ENCODE measurements around the gene AICDA.

DNA sequence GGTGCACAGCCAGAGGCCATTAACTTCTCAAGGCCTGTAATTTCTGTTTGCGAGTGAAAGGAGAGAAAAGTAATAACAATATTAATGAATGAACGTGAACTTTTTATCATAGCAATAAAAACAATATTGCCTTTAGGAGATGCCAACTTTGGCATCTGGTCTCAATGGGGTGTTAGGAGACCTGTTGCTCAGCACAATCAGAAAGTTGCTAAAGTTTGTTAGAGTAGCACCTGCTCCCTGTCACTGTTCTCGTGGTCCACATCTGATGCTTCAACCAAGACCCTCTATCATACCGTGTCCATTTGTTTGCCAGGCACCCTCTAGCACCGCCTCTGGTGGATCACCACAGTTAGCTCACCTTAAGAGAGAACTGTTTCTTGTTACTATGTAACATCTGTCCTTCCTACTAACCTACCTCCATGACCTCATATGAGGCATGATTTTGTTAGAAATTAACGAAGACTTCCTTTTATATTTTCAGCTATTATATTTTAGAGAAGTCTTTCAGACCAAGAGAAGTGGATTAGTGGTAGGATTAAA, 59.5 kb downstream of the AICDA start:
- peak; percentile 38 to 42 for TF ChIP-seq CTCF (conservative IDR thresholded peaks at IDR 0.05; ENCODE audit: low read depth in 2 of 2)
- TF ChIP-seq EZH2phosphoT487 (IDR thresholded peaks at IDR 0.05; ENCODE audit: unreplicated experiment), result no peak
- no peak for TF ChIP-seq POLR2AphosphoS5 (IDR thresholded peaks at IDR 0.05; ENCODE audit: low read depth)
- TF ChIP-seq REST (IDR thresholded peaks at IDR 0.05; ENCODE audit: unreplicated experiment), result no peak
- no peak for TF ChIP-seq EZH2 (IDR thresholded peaks at IDR 0.05; ENCODE audit: low read depth, unreplicated experiment)
- no peak for TF ChIP-seq JUNB (IDR thresholded peaks at IDR 0.05; ENCODE audit: unreplicated experiment)
- TF ChIP-seq, protein P1, sequence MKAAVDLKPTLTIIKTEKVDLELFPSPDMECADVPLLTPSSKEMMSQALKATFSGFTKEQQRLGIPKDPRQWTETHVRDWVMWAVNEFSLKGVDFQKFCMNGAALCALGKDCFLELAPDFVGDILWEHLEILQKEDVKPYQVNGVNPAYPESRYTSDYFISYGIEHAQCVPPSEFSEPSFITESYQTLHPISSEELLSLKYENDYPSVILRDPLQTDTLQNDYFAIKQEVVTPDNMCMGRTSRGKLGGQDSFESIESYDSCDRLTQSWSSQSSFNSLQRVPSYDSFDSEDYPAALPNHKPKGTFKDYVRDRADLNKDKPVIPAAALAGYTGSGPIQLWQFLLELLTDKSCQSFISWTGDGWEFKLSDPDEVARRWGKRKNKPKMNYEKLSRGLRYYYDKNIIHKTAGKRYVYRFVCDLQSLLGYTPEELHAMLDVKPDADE (IDR thresholded peaks at IDR 0.05), result no peak
- TF ChIP-seq CREB1 (CRISPR knock-in tag; IDR thresholded peaks at IDR 0.05; ENCODE audit: low read depth), result no peak
- no peak for TF ChIP-seq NANOG (IDR thresholded peaks at IDR 0.05; ENCODE audit: borderline replicate concordance)
- no peak for TF ChIP-seq ZNF114 (CRISPR knock-in tag; IDR thresholded peaks at IDR 0.05)
- no peak for TF ChIP-seq STAT1 (IDR thresholded peaks at IDR 0.05; ENCODE audit: unreplicated experiment)

Data from GM23338 (cell line).